ENCODE measurements around the gene DNAI1. TPM values are rescaled to one million over a fixed set of nuclear protein-coding genes. Genes with fewer than 3 reads are reported as not detected.

DNAI1 gene
- polyA plus RNA-seq, 1 experiment, result not detected

DNA sequence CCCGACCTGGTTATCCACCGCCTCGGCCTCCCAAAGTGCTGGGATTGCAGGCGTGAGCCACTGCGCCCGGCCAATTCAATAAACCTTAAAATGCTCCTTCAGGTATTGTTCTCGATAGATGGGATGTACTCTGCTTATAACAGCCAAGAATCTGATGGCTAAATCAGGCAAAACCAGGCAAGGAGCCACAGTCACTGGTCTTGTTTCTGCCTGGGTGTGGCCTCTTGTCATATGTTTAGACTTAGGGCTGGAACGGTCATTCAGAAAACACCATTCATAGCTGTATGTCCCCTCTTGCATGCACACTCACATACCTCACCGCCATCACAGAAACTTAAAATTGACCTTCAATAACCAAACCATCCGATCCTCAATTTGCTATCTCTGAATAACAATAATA, 8.0 kb upstream of the DNAI1 start:
- H3K4me3 ChIP-seq (ENCODE audit: low read depth, low read length), result no peak overlapping the region
- CTCF ChIA-PET, result interaction anchor here (0.7 to 2.9 kb wide), 4 partner anchors 47 to 184 kb away, joined by 3 to 14 read pairs (median 6); no protein-coding TSS in a partner anchor
- TF ChIP-seq, protein P1, sequence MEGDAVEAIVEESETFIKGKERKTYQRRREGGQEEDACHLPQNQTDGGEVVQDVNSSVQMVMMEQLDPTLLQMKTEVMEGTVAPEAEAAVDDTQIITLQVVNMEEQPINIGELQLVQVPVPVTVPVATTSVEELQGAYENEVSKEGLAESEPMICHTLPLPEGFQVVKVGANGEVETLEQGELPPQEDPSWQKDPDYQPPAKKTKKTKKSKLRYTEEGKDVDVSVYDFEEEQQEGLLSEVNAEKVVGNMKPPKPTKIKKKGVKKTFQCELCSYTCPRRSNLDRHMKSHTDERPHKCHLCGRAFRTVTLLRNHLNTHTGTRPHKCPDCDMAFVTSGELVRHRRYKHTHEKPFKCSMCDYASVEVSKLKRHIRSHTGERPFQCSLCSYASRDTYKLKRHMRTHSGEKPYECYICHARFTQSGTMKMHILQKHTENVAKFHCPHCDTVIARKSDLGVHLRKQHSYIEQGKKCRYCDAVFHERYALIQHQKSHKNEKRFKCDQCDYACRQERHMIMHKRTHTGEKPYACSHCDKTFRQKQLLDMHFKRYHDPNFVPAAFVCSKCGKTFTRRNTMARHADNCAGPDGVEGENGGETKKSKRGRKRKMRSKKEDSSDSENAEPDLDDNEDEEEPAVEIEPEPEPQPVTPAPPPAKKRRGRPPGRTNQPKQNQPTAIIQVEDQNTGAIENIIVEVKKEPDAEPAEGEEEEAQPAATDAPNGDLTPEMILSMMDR (IDR thresholded peaks at IDR 0.05; ENCODE audit: insufficient read depth, low read depth, low read length), result no peak
- no peak for DNase-seq (ENCODE audit: low read depth)
- POLR2A ChIA-PET, result no interaction called here
- no peaks in the 10 kb centered on the region; the same call in 1 of the 2 replicates for H3K36me3 ChIP-seq (ENCODE audit: control insufficient read depth, insufficient read depth, low read length)
- H3K27me3 ChIP-seq (ENCODE audit: control insufficient read depth, insufficient read depth, low read length), result no peaks in the 10 kb centered on the region

DNA sequence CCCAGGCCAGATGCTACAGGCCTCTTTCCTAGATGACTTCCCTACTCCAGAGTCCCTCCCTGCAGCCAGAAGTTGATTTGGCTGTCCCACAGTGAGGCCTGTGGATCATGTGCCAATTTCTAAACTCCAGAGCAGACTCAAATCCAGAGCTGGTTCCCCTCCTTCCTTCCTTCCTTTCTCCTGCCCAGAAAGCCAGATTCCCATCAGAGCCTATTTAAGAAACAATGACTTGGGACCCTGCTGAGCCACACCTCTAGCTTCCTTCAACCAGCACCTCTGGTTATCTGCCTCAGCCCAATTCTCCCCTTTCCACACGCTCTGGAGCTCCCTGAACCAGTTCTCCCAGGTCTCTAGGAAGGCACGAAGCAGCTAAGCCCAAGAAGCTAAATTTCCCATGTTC, 7.5 kb upstream of the DNAI1 start:
- DNase-seq (ENCODE audit: low read depth), result no peak
- TF ChIP-seq, protein P1 (IDR thresholded peaks at IDR 0.05; ENCODE audit: insufficient read depth, low read depth, low read length), result no peak
- CTCF ChIA-PET, result interaction anchor here (0.7 to 2.9 kb wide), 4 partner anchors 47 to 183 kb away, joined by 3 to 14 read pairs (median 6); no protein-coding TSS in a partner anchor
- H3K27me3 ChIP-seq (ENCODE audit: control insufficient read depth, insufficient read depth, low read length), result no peaks in the 10 kb centered on the region
- POLR2A ChIA-PET, result no interaction called here
- H3K4me3 ChIP-seq (ENCODE audit: low read depth, low read length), result no peak overlapping the region
- H3K36me3 ChIP-seq (ENCODE audit: control insufficient read depth, insufficient read depth, low read length), result no peaks in the 10 kb centered on the region; the same call in 1 of the 2 replicates

DNA sequence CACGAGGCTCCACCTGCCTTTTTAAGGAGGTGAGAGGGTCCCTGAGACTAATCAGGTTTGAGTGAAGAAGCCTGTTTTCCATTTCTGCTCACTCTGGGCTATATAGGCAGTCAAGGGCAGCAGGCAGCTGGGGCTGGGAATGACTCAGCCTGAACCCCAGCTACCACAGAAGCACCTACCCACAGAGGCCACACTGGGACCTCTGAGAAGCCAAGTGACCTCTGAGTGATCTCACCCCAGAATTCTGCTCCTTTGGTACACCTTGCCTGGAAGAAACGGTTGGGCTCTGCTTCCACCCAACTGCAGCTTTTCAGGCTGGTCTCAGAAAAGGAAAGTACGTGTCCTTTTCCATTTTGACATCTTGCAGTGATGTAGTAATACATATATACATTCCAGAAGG, 7.1 kb upstream of the DNAI1 start:
- no peak overlapping the region for H3K4me3 ChIP-seq (ENCODE audit: low read depth, low read length)
- ChIA-PET CTCF (interaction anchor here (0.7 to 2.9 kb wide), 4 partner anchors 48 to 183 kb away, joined by 3 to 14 read pairs (median 5); no protein-coding TSS in a partner anchor), POLR2A (no interaction called here)
- TF ChIP-seq, protein P1 (IDR thresholded peaks at IDR 0.05; ENCODE audit: insufficient read depth, low read depth, low read length), result no peak
- H3K27me3 ChIP-seq (ENCODE audit: control insufficient read depth, insufficient read depth, low read length), result no peaks in the 10 kb centered on the region
- H3K36me3 ChIP-seq (ENCODE audit: control insufficient read depth, insufficient read depth, low read length), result no peaks in the 10 kb centered on the region; the same call in 1 of the 2 replicates
- no peak for DNase-seq (ENCODE audit: low read depth)

DNA sequence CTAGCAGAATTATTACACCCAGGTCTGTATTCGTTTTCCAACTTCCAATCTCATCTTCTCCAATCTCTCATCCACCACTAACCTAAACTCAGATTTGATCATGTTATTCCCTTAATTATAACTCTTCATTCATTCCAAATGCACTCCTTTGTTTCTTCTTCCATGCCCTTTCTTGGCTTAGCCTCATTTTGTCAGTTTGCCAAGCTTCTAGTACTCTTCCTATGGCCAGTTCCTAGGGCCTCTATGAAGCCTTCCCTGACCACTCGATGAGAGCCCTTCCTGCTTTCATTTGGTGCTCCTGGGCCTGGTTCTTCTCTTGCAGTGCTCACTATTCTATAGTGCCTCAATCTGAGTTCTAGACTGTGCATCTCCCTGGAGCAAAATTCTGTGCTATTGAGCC, 6.0 kb upstream of the DNAI1 start:
- Histone ChIP-seq H3K4me3 (ENCODE audit: low read depth, low read length) (no peak overlapping the region), H3K36me3 (ENCODE audit: control insufficient read depth, insufficient read depth, low read length) (no peaks in the 10 kb centered on the region; the same call in 1 of the 2 replicates), H3K27me3 (ENCODE audit: control insufficient read depth, insufficient read depth, low read length) (no peaks in the 10 kb centered on the region)
- no peak for DNase-seq (ENCODE audit: low read depth)
- POLR2A ChIA-PET, result no interaction called here
- TF ChIP-seq, protein P1 (IDR thresholded peaks at IDR 0.05; ENCODE audit: insufficient read depth, low read depth, low read length), result no peak
- CTCF ChIA-PET, result interaction anchor here (1.9 kb wide), 1 partner anchor 182 kb away, joined by 7 read pairs; no protein-coding TSS in a partner anchor

DNA sequence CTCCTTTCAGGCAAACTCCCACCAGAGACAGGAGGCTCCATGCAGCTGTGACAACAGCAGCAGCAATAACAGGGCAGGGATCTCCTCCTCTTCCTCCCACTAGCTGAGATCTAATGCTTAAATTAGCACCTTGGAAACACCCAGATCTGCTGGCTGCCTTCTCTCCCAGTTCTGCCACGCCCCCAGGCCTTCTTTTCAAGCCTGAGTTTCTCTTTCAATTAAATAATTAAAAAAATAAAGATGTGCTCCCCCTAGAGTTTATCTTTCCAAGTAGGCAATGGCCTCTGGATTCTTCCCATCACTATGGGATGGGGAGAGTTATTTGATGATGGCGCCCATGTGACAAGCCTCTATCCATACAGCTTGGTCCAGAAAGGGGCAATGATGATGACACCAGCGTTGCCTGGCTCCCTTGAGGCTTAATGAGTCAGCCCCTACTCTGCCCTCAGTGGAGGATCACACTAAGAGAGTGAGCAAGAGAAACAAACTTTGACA, 4.0 kb upstream of the DNAI1 start:
- POLR2A ChIA-PET, result no interaction called here
- CTCF ChIA-PET, result interaction anchor here (1.0 to 4.2 kb wide), 9 partner anchors 11 to 149 kb away, joined by 3 to 14 read pairs (median 4); no protein-coding TSS in a partner anchor
- Histone ChIP-seq H3K27me3 (ENCODE audit: control insufficient read depth, insufficient read depth, low read length) (0 out of 2 replicates have a peak, but pooled peaks cover 1% of the 10 kb centered on the region), H3K4me3 (ENCODE audit: low read depth, low read length) (no peak overlapping the region), H3K36me3 (ENCODE audit: control insufficient read depth, insufficient read depth, low read length) (no peaks in the 10 kb centered on the region; the same call in 1 of the 2 replicates)
- TF ChIP-seq, protein P1 (IDR thresholded peaks at IDR 0.05; ENCODE audit: insufficient read depth, low read depth, low read length), result no peak
- no peak for DNase-seq (ENCODE audit: low read depth)
